AG20443 (cell line): ENCODE measurements around the gene SLC7A5.

Source experiments
- DNase-seq: peaks from one replicate; pipeline ENCODE4 v3.0.0; 2012; ENCODE audit warnings: low spot score, mixed read lengths

The SLC7A5 gene

GRCh38 chr16:87846705-87847466, 22.4 kb downstream of the SLC7A5 start:
- no peak for DNase-seq

- DNase-seq, result no peak
Observed at GRCh38 chr16:87845807-87846619, 23.3 kb downstream of the SLC7A5 start.

- no peak for DNase-seq
Observed at GRCh38 chr16:87845213-87845612, 24.1 kb downstream of the SLC7A5 start.

- DNase-seq, result no peak
Observed at GRCh38 chr16:87844809-87845208, 24.5 kb downstream of the SLC7A5 start.

- DNase-seq, result no peak
Observed at GRCh38 chr16:87844120-87844733, 25.1 kb downstream of the SLC7A5 start.

GRCh38 chr16:87843678-87844105, 25.6 kb downstream of the SLC7A5 start:
- DNase-seq, result no peak

- no peak for DNase-seq
Observed at GRCh38 chr16:87842209-87842869, 27.0 kb downstream of the SLC7A5 start.

GRCh38 chr16:87841340-87842208, 27.7 kb downstream of the SLC7A5 start:
- no peak for DNase-seq

GRCh38 chr16:87840271-87840978, 28.9 kb downstream of the SLC7A5 start:
- no peak for DNase-seq

GRCh38 chr16:87839542-87840270, 29.6 kb downstream of the SLC7A5 start:
- no peak for DNase-seq

GRCh38 chr16:87838643-87839541, 30.4 kb downstream of the SLC7A5 start:
- DNase-seq, result no peak

GRCh38 chr16:87837627-87838289, 31.5 kb downstream of the SLC7A5 start:
- DNase-seq, result no peak

- DNase-seq, result peak; percentile 54
Observed at GRCh38 chr16:87836844-87837581, 32.3 kb downstream of the SLC7A5 start.

GRCh38 chr16:87836346-87836843, 32.9 kb downstream of the SLC7A5 start:
- DNase-seq, result no peak

GRCh38 chr16:87835882-87836331, 33.4 kb downstream of the SLC7A5 start:
- DNase-seq, result no peak

GRCh38 chr16:87834668-87835473, 34.4 kb downstream of the SLC7A5 start:
- no peak for DNase-seq
